GM10266 (cell line): ENCODE results near the gene KIFAP3.

Experiments
- DNase-seq: peaks from one replicate; pipeline ENCODE4 v3.0.0; 2012; ENCODE audit errors: extremely low spot score
- TF ChIP-seq, protein P1 (sequence below): IDR thresholded peaks from 2 replicates; pipeline ENCODE4 v1.5.1; 2012; ENCODE audit warnings: mild to moderate bottlenecking, low read depth; ENCODE audit not compliant: control insufficient read depth, insufficient read depth; ENCODE audit errors: missing control alignments

The KIFAP3 gene

GRCh38 chr1:169915150-169915549, 159.3 kb downstream of the KIFAP3 start:
- TF ChIP-seq, protein P1, sequence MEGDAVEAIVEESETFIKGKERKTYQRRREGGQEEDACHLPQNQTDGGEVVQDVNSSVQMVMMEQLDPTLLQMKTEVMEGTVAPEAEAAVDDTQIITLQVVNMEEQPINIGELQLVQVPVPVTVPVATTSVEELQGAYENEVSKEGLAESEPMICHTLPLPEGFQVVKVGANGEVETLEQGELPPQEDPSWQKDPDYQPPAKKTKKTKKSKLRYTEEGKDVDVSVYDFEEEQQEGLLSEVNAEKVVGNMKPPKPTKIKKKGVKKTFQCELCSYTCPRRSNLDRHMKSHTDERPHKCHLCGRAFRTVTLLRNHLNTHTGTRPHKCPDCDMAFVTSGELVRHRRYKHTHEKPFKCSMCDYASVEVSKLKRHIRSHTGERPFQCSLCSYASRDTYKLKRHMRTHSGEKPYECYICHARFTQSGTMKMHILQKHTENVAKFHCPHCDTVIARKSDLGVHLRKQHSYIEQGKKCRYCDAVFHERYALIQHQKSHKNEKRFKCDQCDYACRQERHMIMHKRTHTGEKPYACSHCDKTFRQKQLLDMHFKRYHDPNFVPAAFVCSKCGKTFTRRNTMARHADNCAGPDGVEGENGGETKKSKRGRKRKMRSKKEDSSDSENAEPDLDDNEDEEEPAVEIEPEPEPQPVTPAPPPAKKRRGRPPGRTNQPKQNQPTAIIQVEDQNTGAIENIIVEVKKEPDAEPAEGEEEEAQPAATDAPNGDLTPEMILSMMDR = no peak
- DNase-seq = no peak

GRCh38 chr1:169914531-169914930, 160.0 kb downstream of the KIFAP3 start:
- DNase-seq = no peak
- TF ChIP-seq, protein P1 = no peak

GRCh38 chr1:169909499-169909898, 165.0 kb downstream of the KIFAP3 start:
- TF ChIP-seq, protein P1 = no peak
- DNase-seq = no peak

DNA sequence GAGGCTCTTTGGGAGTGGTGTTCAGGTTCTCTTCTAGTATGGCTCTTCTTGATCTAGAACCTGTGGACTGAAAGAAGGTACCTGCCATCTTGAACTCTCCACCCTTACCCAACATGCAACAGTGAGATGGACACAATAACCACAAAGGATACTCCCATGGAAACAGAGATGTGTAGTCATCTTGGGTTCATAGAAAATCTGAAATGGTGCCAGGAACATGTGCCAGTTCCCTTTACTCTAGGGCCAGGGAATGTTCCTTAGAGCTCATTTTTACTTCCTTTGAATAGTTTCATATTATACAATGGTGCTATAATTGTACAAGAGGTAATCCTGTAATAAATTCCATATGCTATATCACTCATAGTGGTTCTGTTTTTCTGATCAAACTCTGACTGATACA, 167.6 kb downstream of the KIFAP3 start:
- DNase-seq = no peak
- TF ChIP-seq, protein P1 = no peak

- DNase-seq = no peak
- TF ChIP-seq, protein P1 = no peak
Observed at GRCh38 chr1:169904834-169905233, 169.7 kb downstream of the KIFAP3 start.

GRCh38 chr1:169902751-169903150, 171.7 kb downstream of the KIFAP3 start:
- TF ChIP-seq, protein P1 = no peak
- DNase-seq = no peak

DNA sequence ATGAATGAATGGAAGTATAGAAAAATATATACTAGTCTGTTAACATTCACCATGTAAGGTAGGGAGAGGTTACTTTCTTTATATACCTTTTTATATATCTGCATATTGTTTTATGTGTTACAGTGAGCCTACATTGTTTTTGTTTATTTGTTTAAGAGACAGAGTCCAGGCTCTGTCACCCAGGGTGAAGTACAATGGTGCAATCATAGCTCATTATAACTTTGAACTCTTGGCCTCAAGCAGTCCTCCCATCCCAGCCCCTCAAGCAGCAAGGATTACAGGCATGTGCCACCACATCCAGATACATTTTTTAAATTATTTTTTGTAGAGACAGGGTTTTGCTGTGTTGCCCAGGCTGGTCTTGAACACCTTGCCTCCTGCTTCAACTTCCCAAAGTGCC, 173.4 kb downstream of the KIFAP3 start:
- TF ChIP-seq, protein P1 = no peak
- DNase-seq = no peak
